Keratinocyte (primary cell): ENCODE measurements around the gene EDC3.

ENCODE experiments used
- EZH2 ChIP-seq: IDR thresholded peaks from one replicate; pipeline ENCODE4 v1.6.1; 2012; ENCODE audit warnings: inconsistent platforms, mild to moderate bottlenecking, low read length, moderate library complexity
- TF ChIP-seq, protein P1 (sequence below), 3 experiments: IDR thresholded peaks in 1 of 3; conservative IDR thresholded peaks in 1 of 3; optimal IDR thresholded peaks in 1 of 3; 2 replicates in 2 of 3; 3 replicates in 1 of 3; pipeline versions ENCODE3 to v1.5.1; 2011; ENCODE audit warnings: low read length in 3 of 3, mild to moderate bottlenecking in 3 of 3, moderate library complexity in 2 of 3, control low read depth in 1 of 3, inconsistent platforms in 1 of 3; ENCODE audit not compliant: insufficient read depth in 2 of 3; ENCODE audit errors: extremely low read depth in 1 of 3

- TF ChIP-seq, protein P1, sequence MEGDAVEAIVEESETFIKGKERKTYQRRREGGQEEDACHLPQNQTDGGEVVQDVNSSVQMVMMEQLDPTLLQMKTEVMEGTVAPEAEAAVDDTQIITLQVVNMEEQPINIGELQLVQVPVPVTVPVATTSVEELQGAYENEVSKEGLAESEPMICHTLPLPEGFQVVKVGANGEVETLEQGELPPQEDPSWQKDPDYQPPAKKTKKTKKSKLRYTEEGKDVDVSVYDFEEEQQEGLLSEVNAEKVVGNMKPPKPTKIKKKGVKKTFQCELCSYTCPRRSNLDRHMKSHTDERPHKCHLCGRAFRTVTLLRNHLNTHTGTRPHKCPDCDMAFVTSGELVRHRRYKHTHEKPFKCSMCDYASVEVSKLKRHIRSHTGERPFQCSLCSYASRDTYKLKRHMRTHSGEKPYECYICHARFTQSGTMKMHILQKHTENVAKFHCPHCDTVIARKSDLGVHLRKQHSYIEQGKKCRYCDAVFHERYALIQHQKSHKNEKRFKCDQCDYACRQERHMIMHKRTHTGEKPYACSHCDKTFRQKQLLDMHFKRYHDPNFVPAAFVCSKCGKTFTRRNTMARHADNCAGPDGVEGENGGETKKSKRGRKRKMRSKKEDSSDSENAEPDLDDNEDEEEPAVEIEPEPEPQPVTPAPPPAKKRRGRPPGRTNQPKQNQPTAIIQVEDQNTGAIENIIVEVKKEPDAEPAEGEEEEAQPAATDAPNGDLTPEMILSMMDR (optimal IDR thresholded peaks at IDR 0.05 in 1 of 3, IDR thresholded peaks at IDR 0.05 in 1 of 3, conservative IDR thresholded peaks at IDR 0.05 in 1 of 3; ENCODE audit: extremely low read depth in 1 of 3, insufficient read depth in 2 of 3, low read length in 3 of 3): no peak
- no peak for TF ChIP-seq EZH2
These were observed 540 bp upstream of the EDC3 start for GRCh38 chr15:74696398-74696729.
